SU-DHL-6 (cell line): ENCODE data around the gene FKBP15.

ENCODE experiments used
- CTCF ChIP-seq: fragments of 200-600 bp; sonication (generic); IDR thresholded peaks from one replicate; pipeline ENCODE4 v1.5.1; 2017; ENCODE audit warnings: antibody characterized with exemption, mild to moderate bottlenecking, low read length, moderate library complexity; ENCODE audit not compliant: insufficient read depth, poor library complexity, severe bottlenecking
- EZH2phosphoT487 ChIP-seq: fragments of 200-600 bp; sonication (generic), shearing (Covaris generic); conservative IDR thresholded peaks from 2 replicates; pipeline ENCODE4 v1.6.1; 2018; ENCODE audit warnings: mild to moderate bottlenecking, antibody characterized with exemption, low read length, moderate library complexity, mixed read lengths

DNA sequence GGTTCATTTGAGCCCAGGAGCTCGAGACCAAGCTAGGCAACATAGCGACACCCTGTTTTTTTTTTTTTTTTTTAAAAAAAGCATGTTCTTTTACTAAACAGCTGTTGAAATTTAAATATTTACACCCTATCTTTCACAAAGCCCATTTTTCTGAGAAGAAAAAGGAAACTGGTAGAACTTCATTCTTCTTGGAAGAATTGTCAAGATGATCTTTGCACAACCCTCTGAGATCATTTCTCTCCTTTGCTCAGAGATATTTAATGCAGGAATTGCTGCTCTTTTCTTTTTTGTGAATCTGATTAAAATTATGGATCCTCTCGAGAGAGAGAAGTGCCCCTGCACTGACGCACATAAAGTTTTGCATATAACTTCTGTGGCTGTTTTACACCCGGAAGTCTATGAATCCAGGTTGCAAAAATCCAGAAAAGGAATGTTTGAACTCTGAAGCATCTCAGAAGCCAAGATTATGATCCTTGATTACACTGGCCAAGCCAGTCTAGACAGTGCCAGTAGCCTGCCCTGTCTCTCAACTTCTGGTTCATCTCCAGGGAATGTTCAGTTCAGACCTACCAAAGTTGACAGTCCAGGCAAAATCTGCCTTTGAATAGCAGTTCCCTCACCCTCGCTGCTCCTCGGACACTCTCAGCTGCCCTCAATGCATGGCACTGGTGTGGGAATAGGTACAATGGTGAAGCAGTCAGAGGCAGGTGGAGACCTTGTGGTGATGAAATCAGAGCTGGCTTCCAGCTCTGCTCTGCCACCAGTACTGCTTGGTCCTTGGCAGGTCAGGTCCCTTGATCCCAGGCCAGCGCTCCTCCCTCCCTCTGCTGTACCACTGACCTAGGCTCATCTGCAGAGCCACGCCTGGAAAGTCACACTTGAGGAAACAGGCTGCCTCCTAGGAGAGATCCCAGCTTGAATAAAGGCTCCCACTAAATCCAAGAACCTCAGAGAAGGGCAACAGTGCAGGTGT lies 83.6 kb downstream of the FKBP15 start:
- TF ChIP-seq CTCF = no peak
- TF ChIP-seq EZH2phosphoT487 = no peak
